ENCODE results near the gene IFNB1. TPM values are rescaled to one million over a fixed set of nuclear protein-coding genes. Genes with fewer than 3 reads are reported as not detected.

Gene IFNB1
- total RNA-seq, 8 experiments from 2014 or later: 0.16 to 0.71 (median 0.41) TPM; not detected in 3

DNA sequence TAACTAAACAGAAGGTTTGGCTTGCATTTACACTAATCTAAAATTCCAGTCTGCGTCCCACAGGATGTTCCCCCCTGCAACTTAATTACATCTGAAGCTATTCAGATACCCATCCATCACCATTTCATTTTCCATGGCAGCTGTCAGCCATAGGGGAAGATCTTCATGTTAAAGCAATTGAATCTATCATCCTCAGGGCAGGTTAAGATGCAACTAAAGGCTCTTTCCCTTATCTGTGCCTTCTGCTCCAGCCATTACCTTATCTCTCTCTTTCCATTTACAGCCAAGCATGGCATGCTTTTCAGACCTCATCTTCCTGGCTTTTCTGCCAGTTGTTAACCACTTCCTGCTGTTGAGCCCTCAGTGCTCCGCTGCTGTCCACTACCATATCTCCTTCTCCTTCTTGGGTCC lies 30.5 kb downstream of the IFNB1 start:
- no peak overlapping the region for H3K27ac ChIP-seq
- 52 to 100% (median 86%) methylated on average over 1 to 2 of the region's 2 CpGs; no CpG with 5 or more reads in 1 of the 10 experiments for WGBS, 10 experiments
- H3K4me1 ChIP-seq (replicated peaks in 1 of 2): no peaks in the 10 kb centered on the region
- ATAC-seq (replicated peaks in 6 of 8): no peak
- in situ Hi-C loops (cut with MboI; ENCODE audit: low pct_unique_long_range_greater_than_20kb in 2 of 9, low sequenced_read_pairs in 9 of 9, unreplicated experiment in 9 of 9): no loop called here
- H3K4me3 ChIP-seq: no peak overlapping the region

DNA sequence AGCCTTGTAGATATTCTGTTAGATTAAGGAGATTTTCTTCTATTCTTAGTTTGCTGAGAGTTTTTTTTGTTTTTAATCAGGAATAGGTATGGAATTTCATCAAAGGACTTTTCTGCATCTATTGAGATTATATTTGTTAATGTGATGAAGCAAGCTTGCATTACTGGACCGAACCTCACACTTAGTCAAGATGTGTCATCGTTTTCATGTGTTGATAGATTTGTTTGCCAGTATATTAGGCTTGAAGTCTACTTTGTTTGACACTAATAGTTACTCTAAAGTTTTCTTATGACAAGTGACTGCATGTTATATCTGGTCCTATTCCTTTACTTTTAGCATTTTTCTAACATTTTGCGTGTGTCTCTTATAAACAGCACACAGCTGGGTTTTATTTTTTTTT lies 33.9 kb downstream of the IFNB1 start:
- no peak overlapping the region for H3K4me3 ChIP-seq
- in situ Hi-C loops (cut with MboI; ENCODE audit: low pct_unique_long_range_greater_than_20kb in 2 of 9, low sequenced_read_pairs in 9 of 9, unreplicated experiment in 9 of 9): no loop called here
- H3K4me1 ChIP-seq (replicated peaks in 1 of 2): no peaks in the 10 kb centered on the region
- WGBS, 10 experiments: 47 to 95% (median 83%) methylated on average over 1 to 3 of the region's 3 CpGs
- no peak overlapping the region for H3K27ac ChIP-seq
- ATAC-seq (replicated peaks in 6 of 8): no peak

DNA sequence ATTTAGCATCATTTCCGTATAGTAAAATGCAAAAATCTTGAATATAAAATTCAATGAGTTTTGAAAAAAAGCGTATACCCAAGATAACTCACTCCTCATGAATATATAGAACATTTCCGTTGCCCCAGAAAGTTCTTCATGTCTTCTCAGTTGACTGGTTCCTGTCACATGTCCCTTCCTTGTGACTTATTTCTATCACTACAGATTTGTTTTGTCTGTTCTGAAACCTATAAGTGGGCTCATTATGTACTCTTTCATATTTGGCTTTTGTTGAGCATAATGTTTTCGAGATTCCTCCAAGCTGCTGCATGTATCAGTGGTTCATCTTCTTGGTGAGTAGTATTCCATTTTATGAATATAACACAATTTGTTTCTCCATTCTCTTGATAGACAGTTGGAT lies 35.3 kb downstream of the IFNB1 start:
- no peak for ATAC-seq (replicated peaks in 6 of 8)
- H3K4me3 ChIP-seq: no peak overlapping the region
- 53 to 94% (median 83%) methylated on average over 1 to 4 of the region's 4 CpGs; no CpG with 5 or more reads in 1 of the 10 experiments for WGBS, 10 experiments
- H3K4me1 ChIP-seq (replicated peaks in 1 of 2): no peaks in the 10 kb centered on the region
- no peak overlapping the region for H3K27ac ChIP-seq
- in situ Hi-C loops (cut with MboI; ENCODE audit: low pct_unique_long_range_greater_than_20kb in 2 of 9, low sequenced_read_pairs in 9 of 9, unreplicated experiment in 9 of 9): no loop called here

DNA sequence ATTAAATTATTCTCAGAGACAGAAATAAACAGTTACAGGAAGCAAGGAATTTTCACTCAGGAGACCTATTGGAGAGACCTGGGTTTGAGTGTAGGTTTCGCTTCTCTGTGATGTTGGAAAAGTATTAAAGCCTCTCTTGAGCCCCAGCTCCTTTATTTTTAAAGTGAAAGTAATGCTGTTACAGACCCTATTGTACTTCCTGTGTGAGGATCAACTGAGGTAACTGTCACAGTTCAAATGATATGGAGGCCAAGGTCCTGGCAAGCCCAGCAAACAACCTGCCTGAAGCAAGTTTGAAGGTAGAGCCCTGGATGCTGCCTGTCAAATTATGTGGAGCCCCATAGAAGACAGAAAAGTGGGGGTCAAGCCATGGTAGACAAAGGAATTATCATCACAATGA lies 38.4 kb downstream of the IFNB1 start:
- in situ Hi-C loops (cut with MboI; ENCODE audit: low pct_unique_long_range_greater_than_20kb in 2 of 9, low sequenced_read_pairs in 9 of 9, unreplicated experiment in 9 of 9): no loop called here
- ATAC-seq (replicated peaks in 6 of 8): no peak
- no peak overlapping the region for H3K27ac ChIP-seq
- H3K4me3 ChIP-seq: no peak overlapping the region
- H3K4me1 ChIP-seq (replicated peaks in 1 of 2): no peaks in the 10 kb centered on the region
- WGBS, 10 experiments: 80 to 100% (median 88%) methylated on average over 1 of the region's 1 CpG; no CpG with 5 or more reads in 2 of the 10 experiments

DNA sequence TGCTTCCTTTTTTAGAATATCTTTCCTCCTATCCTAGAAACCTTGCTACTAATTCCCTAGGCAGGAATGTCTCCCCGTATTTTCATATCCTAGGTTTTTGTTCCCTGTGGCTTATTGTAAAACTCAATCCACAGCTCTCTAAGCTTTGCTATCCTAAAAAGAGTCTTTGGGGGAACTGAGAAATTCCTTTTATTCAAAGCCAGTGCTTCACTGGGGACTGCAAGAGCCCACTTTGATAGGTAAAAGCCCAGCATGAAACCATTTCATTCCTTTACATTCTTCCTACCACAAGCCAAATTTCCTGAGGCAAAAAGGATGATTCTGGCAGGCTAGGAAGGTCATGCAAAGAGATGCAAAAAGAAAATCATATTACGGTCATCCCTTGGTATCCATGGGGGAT lies 40.5 kb downstream of the IFNB1 start:
- WGBS, 10 experiments: 40 to 100% (median 84%) methylated on average over 1 to 2 of the region's 2 CpGs
- no peak for ATAC-seq (replicated peaks in 6 of 8)
- in situ Hi-C loops (cut with MboI; ENCODE audit: low pct_unique_long_range_greater_than_20kb in 2 of 9, low sequenced_read_pairs in 9 of 9, unreplicated experiment in 9 of 9): no loop called here

DNA sequence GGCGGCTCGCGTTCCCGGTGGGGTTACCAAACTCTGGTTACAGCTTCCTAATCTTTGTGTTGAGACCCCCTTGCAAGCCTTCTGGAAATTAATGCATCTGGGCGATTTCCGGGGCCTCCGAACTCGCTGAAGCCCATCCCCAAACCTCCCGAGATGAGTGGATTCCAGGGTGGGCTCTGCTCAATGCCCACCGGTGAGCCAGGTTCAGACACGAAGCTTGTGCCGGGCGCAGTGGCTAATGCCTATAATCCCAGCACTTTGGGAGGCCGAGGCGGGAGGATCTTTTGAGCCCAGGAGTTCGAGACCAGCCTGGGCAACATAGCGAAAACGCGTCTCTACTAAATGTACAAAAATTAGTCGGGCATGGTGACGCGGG lies 45.9 kb downstream of the IFNB1 start:
- ATAC-seq (replicated peaks in 6 of 8): no peak
- in situ Hi-C loops (cut with MboI; ENCODE audit: low pct_unique_long_range_greater_than_20kb in 2 of 9, low sequenced_read_pairs in 9 of 9, unreplicated experiment in 9 of 9): no loop called here
- 60 to 97% (median 93%) methylated on average over 6 to 13 of the region's 22 CpGs; no CpG with 5 or more reads in 5 of the 10 experiments for WGBS, 10 experiments
- Histone ChIP-seq H3K4me1 (replicated peaks in 1 of 2) (no peaks in the 10 kb centered on the region), H3K4me3 (no peak overlapping the region), H3K27ac (no peak overlapping the region)

More for the DNA sequence above, 40.5 kb downstream of the IFNB1 start:
- Histone ChIP-seq H3K4me1 (replicated peaks in 1 of 2) (no peaks in the 10 kb centered on the region), H3K4me3 (no peak overlapping the region), H3K27ac (no peak overlapping the region)

DNA sequence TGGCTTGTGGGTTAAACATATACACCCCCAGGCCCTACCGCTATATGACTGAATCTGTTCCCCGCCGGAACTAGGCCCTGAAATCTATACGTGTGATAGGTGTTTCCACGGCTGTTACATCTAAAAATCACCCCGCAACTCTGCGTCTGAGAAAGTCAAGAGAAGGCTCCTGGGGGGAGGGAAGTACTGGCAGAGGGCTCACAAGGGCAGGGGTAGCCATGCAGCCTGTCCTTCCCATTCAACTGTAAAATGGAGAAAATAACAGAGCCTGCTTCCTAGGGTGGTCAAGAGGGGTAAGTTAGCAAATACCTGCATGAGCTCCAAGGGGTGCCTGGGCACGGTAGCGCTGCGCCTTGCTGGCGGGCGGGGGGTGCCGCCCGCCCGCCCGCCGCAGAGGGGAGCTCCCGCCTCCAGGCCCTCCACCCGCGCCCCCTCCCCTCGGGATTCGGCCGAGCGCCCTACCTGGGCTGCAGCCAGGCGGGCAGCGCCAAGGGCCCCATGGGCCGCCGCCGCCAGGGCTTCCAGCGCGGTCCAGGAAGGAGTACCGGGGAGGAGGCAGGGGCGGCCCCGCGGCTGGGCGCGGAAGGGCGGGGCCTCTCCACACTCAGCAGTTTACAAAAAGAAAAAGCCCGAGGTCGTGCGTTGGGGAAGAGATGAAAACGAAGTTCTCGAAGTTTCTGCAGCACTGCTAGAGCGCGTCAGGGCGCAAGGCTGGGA lies 46.5 kb downstream of the IFNB1 start, which contains the start of gene HACD4:
Gene HACD4 (minus strand): TSS at position 550 of the 717 bp plus-strand sequence. CDS start 50 bp downstream, at position 500.
- WGBS, 10 experiments: 0 to 40% (median 25%) methylated on average over 1 to 8 of the region's 46 CpGs; no CpG with 5 or more reads in 4 of the 10 experiments
- Histone ChIP-seq H3K27ac (no peak within 1 kb of the TSS), H3K4me3 (no peak within 1 kb of the TSS), H3K4me1 (replicated peaks in 1 of 2) (no peaks in the 10 kb centered on the region)
- in situ Hi-C loops (cut with MboI; ENCODE audit: low pct_unique_long_range_greater_than_20kb in 2 of 9, low sequenced_read_pairs in 9 of 9, unreplicated experiment in 9 of 9): no loop called here
- peak in 7 of 8 experiments; percentile 32 to 96 (median 65) for ATAC-seq (replicated peaks in 6 of 8)

DNA sequence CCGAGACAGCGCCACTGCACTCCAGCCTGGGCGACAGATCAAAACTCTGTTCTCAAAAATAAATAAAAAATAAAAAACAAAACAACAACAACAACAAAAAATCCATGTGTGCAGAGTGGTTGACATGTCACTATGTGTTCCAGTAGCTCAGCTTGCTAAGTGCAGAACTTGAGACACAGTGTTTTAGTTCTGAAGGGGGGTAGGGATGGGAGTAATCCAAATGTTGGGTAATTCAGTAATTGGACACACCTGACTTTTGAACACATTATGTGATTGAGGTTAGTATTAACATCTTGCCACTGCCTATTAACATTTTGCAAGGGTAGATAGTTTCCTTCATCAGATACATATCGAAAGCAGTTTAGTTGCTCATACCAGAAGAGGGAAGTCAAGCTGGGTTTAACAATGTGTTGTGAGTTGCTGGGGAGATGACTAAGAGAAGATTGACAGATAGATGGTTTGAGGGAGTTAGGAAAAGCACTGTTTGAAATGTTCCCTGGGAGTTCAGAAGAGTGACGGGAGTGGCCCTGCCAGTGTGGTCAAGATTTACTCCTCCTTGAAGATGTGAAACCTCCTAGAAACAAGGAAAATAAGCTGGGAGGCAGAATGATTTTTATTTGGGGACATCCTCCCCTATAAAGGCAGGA lies 47.2 kb downstream of the IFNB1 start:
- Histone ChIP-seq H3K4me1 (replicated peaks in 1 of 2) (no peaks in the 10 kb centered on the region), H3K27ac (no peak overlapping the region), H3K4me3 (no peak overlapping the region)
- WGBS, 10 experiments: 0 to 100% (median 91%) methylated on average over 1 to 5 of the region's 5 CpGs
- in situ Hi-C loops (cut with MboI; ENCODE audit: low pct_unique_long_range_greater_than_20kb in 2 of 9, low sequenced_read_pairs in 9 of 9, unreplicated experiment in 9 of 9): no loop called here
- peak in 2 of 8 experiments; percentile 70 to 84 for ATAC-seq (replicated peaks in 6 of 8)

DNA sequence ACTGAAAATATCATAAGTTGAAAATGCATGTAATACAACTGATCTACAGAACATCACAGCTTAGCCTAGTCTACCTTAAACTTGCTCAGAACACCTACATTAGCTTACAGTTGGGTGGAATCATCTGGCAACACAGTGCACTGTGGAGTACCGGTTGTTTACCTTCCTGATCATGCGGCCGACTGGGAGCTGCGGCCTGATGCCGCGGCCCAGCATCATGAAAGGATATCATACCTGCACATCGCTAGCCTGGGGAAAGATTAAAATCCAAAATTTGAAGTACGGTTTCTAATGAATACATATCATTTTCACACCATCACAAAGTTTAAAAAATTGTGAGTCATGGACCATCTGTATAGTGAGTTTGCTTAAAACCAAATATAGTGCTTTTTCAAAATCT lies 48.1 kb downstream of the IFNB1 start:
- WGBS, 10 experiments: 73 to 100% (median 81%) methylated on average over 1 to 8 of the region's 8 CpGs; no CpG with 5 or more reads in 2 of the 10 experiments
- H3K4me1 ChIP-seq (replicated peaks in 1 of 2): no peaks in the 10 kb centered on the region
- in situ Hi-C loops (cut with MboI; ENCODE audit: low pct_unique_long_range_greater_than_20kb in 2 of 9, low sequenced_read_pairs in 9 of 9, unreplicated experiment in 9 of 9): no loop called here
- ATAC-seq (replicated peaks in 6 of 8): no peak
- no peak overlapping the region for H3K27ac ChIP-seq
- no peak overlapping the region for H3K4me3 ChIP-seq

DNA sequence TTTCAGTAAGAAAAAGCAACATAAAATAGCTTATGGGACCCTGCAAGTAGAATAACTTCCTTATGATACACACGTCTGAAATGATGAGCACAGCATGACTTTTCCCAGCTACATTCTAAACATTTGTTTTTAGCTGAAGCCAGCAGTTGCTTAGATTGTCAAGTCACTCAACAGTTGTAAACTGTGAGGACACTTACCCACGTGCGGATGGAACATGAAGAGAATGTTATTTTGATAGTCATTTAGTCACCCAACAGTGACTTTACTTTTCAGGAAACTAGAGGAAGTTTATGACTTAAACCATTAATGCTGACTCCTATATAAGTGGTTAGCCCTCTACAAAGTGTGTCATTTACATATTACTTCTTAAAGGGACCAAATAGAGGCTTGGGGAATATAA lies 49.3 kb downstream of the IFNB1 start:
- in situ Hi-C loops (cut with MboI; ENCODE audit: low pct_unique_long_range_greater_than_20kb in 2 of 9, low sequenced_read_pairs in 9 of 9, unreplicated experiment in 9 of 9): no loop called here
- WGBS, 10 experiments: 0 to 66% (median 37%) methylated on average over 1 to 3 of the region's 3 CpGs; no CpG with 5 or more reads in 2 of the 10 experiments
- Histone ChIP-seq H3K4me3 (no peak overlapping the region), H3K27ac (no peak overlapping the region), H3K4me1 (replicated peaks in 1 of 2) (no peaks in the 10 kb centered on the region)
- ATAC-seq (replicated peaks in 6 of 8): no peak

DNA sequence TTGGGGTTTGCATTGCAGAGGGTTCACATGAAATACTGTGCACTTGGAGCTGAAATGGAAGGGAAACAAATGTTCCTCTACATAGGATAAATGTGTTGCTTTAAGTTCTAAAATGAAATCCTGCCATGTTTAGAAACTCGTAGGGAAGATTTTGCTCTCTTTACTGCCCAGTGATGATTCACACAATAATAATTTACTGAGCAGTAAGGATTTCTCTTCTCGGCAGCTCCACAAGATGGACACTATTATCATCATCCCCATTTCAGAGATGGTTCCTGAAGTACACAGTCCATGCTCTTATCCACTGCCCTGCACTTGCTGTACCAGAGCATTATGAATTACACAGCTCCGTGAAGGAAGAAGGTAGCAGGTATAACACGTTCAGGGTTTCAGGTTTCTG lies 50.4 kb downstream of the IFNB1 start:
- WGBS, 10 experiments: 0 to 100% (median 70%) methylated on average over 1 to 4 of the region's 4 CpGs; no CpG with 5 or more reads in 2 of the 10 experiments
- in situ Hi-C loops (cut with MboI; ENCODE audit: low pct_unique_long_range_greater_than_20kb in 2 of 9, low sequenced_read_pairs in 9 of 9, unreplicated experiment in 9 of 9): no loop called here
- no peak for ATAC-seq (replicated peaks in 6 of 8)
- Histone ChIP-seq H3K27ac (no peak overlapping the region), H3K4me3 (no peak overlapping the region), H3K4me1 (replicated peaks in 1 of 2) (no peaks in the 10 kb centered on the region)
